ENCODE results near the gene SPAG17. TPM values are rescaled to one million over a fixed set of nuclear protein-coding genes. Genes with fewer than 3 reads are reported as not detected.

Gene SPAG17
- total RNA-seq, 1 experiment from 2014 or later = 0.52 TPM

DNA sequence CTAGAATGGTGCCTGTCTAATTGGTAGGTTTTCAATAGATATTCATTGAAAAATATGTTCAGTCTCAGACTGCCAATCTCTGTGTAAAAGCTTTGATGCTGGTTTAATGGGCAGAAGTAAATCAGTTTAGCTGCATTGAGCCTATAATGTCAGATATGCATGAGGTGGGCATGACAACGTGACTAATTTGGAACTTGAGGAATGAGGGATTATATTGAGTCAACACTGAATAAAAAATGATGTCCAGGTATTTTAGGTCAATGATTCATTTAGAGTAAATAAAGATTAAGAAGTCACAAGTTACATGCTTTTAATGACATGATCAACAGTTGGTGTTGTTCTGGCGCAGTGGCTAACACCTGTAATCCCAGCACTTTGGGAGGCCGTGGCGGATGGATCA lies 252.5 kb downstream of the SPAG17 start:
- TF ChIP-seq NR3C1 (CRISPR knock-in tag; conservative IDR thresholded peaks at IDR 0.05; ENCODE audit: low read depth) = no peak
- TF ChIP-seq OVOL2 (CRISPR knock-in tag; IDR thresholded peaks at IDR 0.05; ENCODE audit: borderline replicate concordance) = no peak
- no peak for TF ChIP-seq MAX (CRISPR knock-in tag; IDR thresholded peaks at IDR 0.05)

DNA sequence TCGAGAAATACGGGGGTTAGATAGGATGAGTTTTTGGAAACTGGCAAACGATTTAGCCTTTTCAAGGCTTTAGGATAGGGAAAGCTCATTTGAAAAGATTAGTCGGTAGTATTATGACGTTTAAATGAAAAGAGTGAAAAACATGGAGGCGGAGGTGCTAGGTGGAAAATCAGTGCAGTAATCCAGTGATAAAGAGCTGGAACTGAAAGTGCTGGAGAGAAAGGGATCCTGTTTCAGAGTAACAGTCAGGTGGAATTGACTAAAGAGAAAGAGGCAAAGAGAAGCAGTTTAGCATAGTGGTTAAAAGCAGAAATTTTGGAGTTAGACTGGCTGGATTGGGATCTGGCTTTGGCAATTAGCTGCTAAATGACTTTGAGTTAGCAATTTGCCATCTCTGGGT lies 254.5 kb downstream of the SPAG17 start:
- DNase-seq (ENCODE audit: low spot score) = no peak

More for the DNA sequence above, 252.5 kb downstream of the SPAG17 start:
- ChIA-PET POLR2A (no interaction called here), CTCF (no interaction called here)
- DNase-seq (ENCODE audit: low spot score) (no peak), ATAC-seq (no peak)
- Mint-ChIP-seq H3K9me3 (no peaks in the 10 kb centered on the region), H3K27ac (no peak overlapping the region), H3K4me3 (no peak overlapping the region), H3K36me3 (peaks cover 18% of the 10 kb centered on the region), H3K27me3 (ENCODE audit: low read depth) (no peaks in the 10 kb centered on the region), H3K4me1 (peaks cover 19% of the 10 kb centered on the region)

More for the DNA sequence above, 254.5 kb downstream of the SPAG17 start:
- TF ChIP-seq ATF1 (CRISPR knock-in tag; IDR thresholded peaks at IDR 0.05) (no peak), TCF7 (CRISPR knock-in tag; IDR thresholded peaks at IDR 0.05; ENCODE audit: low read depth) (no peak), ZNF532 (CRISPR knock-in tag; IDR thresholded peaks at IDR 0.05; ENCODE audit: borderline replicate concordance) (no peak), GRHL2 (CRISPR knock-in tag; IDR thresholded peaks at IDR 0.05; ENCODE audit: insufficient replicate concordance, severe bottlenecking) (no peak), PRRX2 (CRISPR knock-in tag; IDR thresholded peaks at IDR 0.05) (no peak), ZNF281 (CRISPR knock-in tag; IDR thresholded peaks at IDR 0.05) (no peak), MAX (CRISPR knock-in tag; IDR thresholded peaks at IDR 0.05) (no peak), ZNF138 (CRISPR knock-in tag; conservative IDR thresholded peaks at IDR 0.05) (no peak)
- ChIA-PET POLR2A (no interaction called here), CTCF (interaction anchor here (2.2 kb wide), 1 partner anchor 35 kb away, joined by 13 read pairs; no protein-coding TSS in a partner anchor)
- Mint-ChIP-seq H3K36me3 (peaks cover 11% of the 10 kb centered on the region), H3K4me3 (peak overlapping the region; percentile 98), H3K27me3 (ENCODE audit: low read depth) (no peaks in the 10 kb centered on the region), H3K4me1 (peaks cover 37% of the 10 kb centered on the region), H3K27ac (no peak overlapping the region), H3K9me3 (no peaks in the 10 kb centered on the region)
- no peak for ATAC-seq

Measured in WTC11 (cell line).